H1 (cell line): ENCODE measurements around the gene JAG1. TPM values are rescaled to one million over a fixed set of nuclear protein-coding genes. Genes with fewer than 3 reads are reported as not detected.

Source experiments
- CTCF ChIA-PET: fragments of 300-600 bp; sonication (Branson Sonifier 250); formaldehyde crosslinking; loops from one replicate; lab custom pipeline; 2021; ENCODE audit not compliant: partially characterized antibody; lab: Charles Lee
- POLR2A ChIA-PET: fragments of 300-600 bp; sonication (Branson Sonifier 250); formaldehyde crosslinking; loops from one replicate; lab custom pipeline; 2021; ENCODE audit warnings: inconsistent platforms; ENCODE audit not compliant: partially characterized antibody; lab: Charles Lee
- DNase-seq, 2 experiments: peaks; one replicate each; pipeline versions ENCODE4 v3.0.0 to v3.0.0-alpha.2; 2010 to 2022; ENCODE audit warnings: low spot score in 2 of 2, low read depth in 1 of 2, mixed read lengths in 1 of 2
- FAIRE-seq: peaks from 2 replicates; lab custom pipeline; 2011; peaks lifted over from hg19 to GRCh38; lab: Jason Lieb, UNC
- H2AFZ ChIP-seq: 2 replicates; pipeline ENCODE4 v1.8.1; 2012; ENCODE audit warnings: low read length, inconsistent platforms
- H2AK5ac ChIP-seq: 2 replicates; pipeline ENCODE4 v1.6.1; 2013; ENCODE audit warnings: low read depth, low read length
- H2BK120ac ChIP-seq: replicated peaks from 2 replicates; pipeline ENCODE3; 2013; ENCODE audit warnings: low read depth, low read length, inconsistent platforms
- H2BK12ac ChIP-seq: 2 replicates; pipeline ENCODE4 v1.6.1; 2013; ENCODE audit warnings: low read depth, low read length
- H2BK15ac ChIP-seq: 2 replicates; pipeline ENCODE4 v1.6.1; 2013; ENCODE audit warnings: low read length
- H2BK20ac ChIP-seq: 2 replicates; pipeline ENCODE4 v1.6.1; 2013; ENCODE audit warnings: low read length
- H2BK5ac ChIP-seq: 2 replicates; pipeline ENCODE4 v1.6.1; 2013; ENCODE audit warnings: low read depth, low read length
- H3K14ac ChIP-seq: 2 replicates; pipeline ENCODE4 v1.6.1; 2013; ENCODE audit warnings: inconsistent platforms; ENCODE audit not compliant: insufficient read length
- H3K18ac ChIP-seq: 2 replicates; pipeline ENCODE4 v1.6.1; 2013; ENCODE audit warnings: low read length; ENCODE audit errors: extremely low read depth
- H3K23ac ChIP-seq: 2 replicates; pipeline ENCODE4 v1.6.1; 2013; ENCODE audit warnings: inconsistent platforms; ENCODE audit not compliant: insufficient read length
- H3K23me2 ChIP-seq: 2 replicates; pipeline ENCODE4 v1.6.1; 2013; ENCODE audit warnings: low read depth, low read length
- H3K27ac ChIP-seq: 2 replicates; pipeline ENCODE4 v1.6.1; 2011; ENCODE audit warnings: low read depth, low read length, inconsistent platforms
- H3K27me3 ChIP-seq, 4 experiments: replicated peaks in 1 of 4; 1 replicate in 1 of 4; 2 replicates in 3 of 4; pipeline versions ENCODE4 v1.6.1 to v1.8.1; 2011 to 2013; ENCODE audit warnings: low read length in 3 of 4, mild to moderate bottlenecking in 3 of 4, inconsistent platforms in 2 of 4, mixed read lengths in 2 of 4, moderate library complexity in 1 of 4; ENCODE audit not compliant: control insufficient read depth in 3 of 4, insufficient read depth in 3 of 4; ENCODE audit errors: extremely low read depth in 1 of 4
- H3K36me3 ChIP-seq, 4 experiments: 2 replicates each; pipeline versions ENCODE4 v1.6.1 to v1.8.1; 2011 to 2013; ENCODE audit warnings: mild to moderate bottlenecking in 4 of 4, low read length in 3 of 4, moderate library complexity in 2 of 4, control low read depth in 1 of 4, inconsistent platforms in 1 of 4; ENCODE audit not compliant: insufficient read depth in 4 of 4, control insufficient read depth in 2 of 4
- H3K4ac ChIP-seq: replicated peaks from 2 replicates; pipeline ENCODE3; 2013; ENCODE audit warnings: low read length, low read depth, mixed read lengths, inconsistent platforms; ENCODE audit not compliant: insufficient read length
- H3K4me1 ChIP-seq, 4 experiments: replicated peaks in 1 of 4; 1 replicate in 1 of 4; 2 replicates in 3 of 4; pipeline versions ENCODE4 v1.6.1 to v1.8.1; 2011 to 2013; ENCODE audit warnings: low read length in 3 of 4, inconsistent platforms in 2 of 4, mixed read lengths in 1 of 4; ENCODE audit not compliant: insufficient read depth in 4 of 4, control insufficient read depth in 3 of 4
- H3K4me2 ChIP-seq, 2 experiments: 2 replicates each; pipeline versions ENCODE4 v1.6.1 to v1.8.1; 2011 to 2013; ENCODE audit warnings: low read depth in 2 of 2, low read length in 2 of 2, control low read depth in 1 of 2, inconsistent platforms in 1 of 2, mild to moderate bottlenecking in 1 of 2; ENCODE audit not compliant: insufficient read depth in 1 of 2
- H3K4me3 ChIP-seq, 4 experiments: fragments of 200-600, 300-600 bp in 1 of 4; sonication (generic), shearing (Covaris generic), sonication (Bioruptor Twin) in 1 of 4; 2 replicates each; pipeline versions ENCODE4 v1.5.1 to v1.8.1; 2011 to 2016; ENCODE audit warnings: low read length in 4 of 4, low read depth in 3 of 4, control low read depth in 2 of 4, inconsistent platforms in 2 of 4, mild to moderate bottlenecking in 2 of 4, mixed read lengths in 1 of 4, moderate library complexity in 1 of 4; ENCODE audit not compliant: insufficient read depth in 2 of 4; ENCODE audit errors: extremely low read depth in 1 of 4
- H3K56ac ChIP-seq: replicated peaks from 2 replicates; pipeline ENCODE3; 2013; ENCODE audit warnings: low read depth, mild to moderate bottlenecking, mixed read lengths, low read length, inconsistent platforms; ENCODE audit not compliant: insufficient read length
- H3K79me1 ChIP-seq: 2 replicates; pipeline ENCODE4 v1.6.1; 2013; ENCODE audit warnings: low read depth, low read length, control low read depth
- H3K79me2 ChIP-seq, 2 experiments: 2 replicates each; pipeline versions ENCODE4 v1.6.1 to v1.8.1; 2012 to 2013; ENCODE audit warnings: low read length in 2 of 2, mild to moderate bottlenecking in 2 of 2, inconsistent platforms in 1 of 2; ENCODE audit not compliant: insufficient read depth in 2 of 2, control insufficient read depth in 1 of 2
- H3K9ac ChIP-seq, 4 experiments: replicated peaks in 1 of 4; 1 replicate in 1 of 4; 2 replicates in 3 of 4; pipeline versions ENCODE4 v1.6.1 to v1.8.1; 2011 to 2013; ENCODE audit warnings: low read depth in 3 of 4, low read length in 3 of 4, control low read depth in 2 of 4, mild to moderate bottlenecking in 2 of 4, moderate library complexity in 2 of 4, inconsistent platforms in 1 of 4; ENCODE audit errors: extremely low read depth in 1 of 4
- H3K9me3 ChIP-seq, 2 experiments: 2 replicates each; pipeline versions ENCODE4 v1.6.1 to v1.8.1; 2012 to 2013; ENCODE audit warnings: mild to moderate bottlenecking in 2 of 2, moderate library complexity in 2 of 2, control low read depth in 1 of 2, inconsistent platforms in 1 of 2, low read depth in 1 of 2, low read length in 1 of 2, mixed read lengths in 1 of 2; ENCODE audit not compliant: insufficient read depth in 2 of 2
- H4K20me1 ChIP-seq, 2 experiments: replicated peaks in 1 of 2; 2 replicates each; pipeline versions ENCODE3 to v1.8.1; 2011 to 2013; ENCODE audit warnings: inconsistent platforms in 2 of 2, low read length in 2 of 2, mild to moderate bottlenecking in 1 of 2; ENCODE audit not compliant: insufficient read depth in 2 of 2, control insufficient read depth in 1 of 2
- H4K5ac ChIP-seq: 2 replicates; pipeline ENCODE4 v1.6.1; 2013; ENCODE audit warnings: low read length, low read depth, mixed read lengths, inconsistent platforms; ENCODE audit not compliant: insufficient read length
- H4K8ac ChIP-seq: 2 replicates; pipeline ENCODE4 v1.8.0; 2013; ENCODE audit warnings: mild to moderate bottlenecking, moderate library complexity, low read length, inconsistent platforms; ENCODE audit not compliant: insufficient read depth; ENCODE audit errors: extremely low read depth
- H4K91ac ChIP-seq: replicated peaks from 2 replicates; pipeline ENCODE3; 2013; ENCODE audit warnings: low read length, mixed read lengths, inconsistent platforms; ENCODE audit not compliant: insufficient read length
- CHD2 ChIP-seq: IDR thresholded peaks from 2 replicates; pipeline ENCODE4 v1.6.1; 2012; ENCODE audit warnings: low read length, improper control_type of control experiment
- EP300 ChIP-seq, 2 experiments: IDR thresholded peaks; 1 replicate in 1 of 2; 2 replicates in 1 of 2; pipeline ENCODE4 v1.6.1; 2011 to 2012; ENCODE audit warnings: low read depth in 2 of 2, low read length in 2 of 2, mild to moderate bottlenecking in 2 of 2, borderline replicate concordance in 1 of 2, inconsistent platforms in 1 of 2, moderate library complexity in 1 of 2
- RBBP5 ChIP-seq: IDR thresholded peaks from 2 replicates; pipeline ENCODE4 v1.7.1; 2012; ENCODE audit warnings: low read depth, mild to moderate bottlenecking, inconsistent platforms, low read length, moderate library complexity, borderline replicate concordance
- WGBS, 2 experiments: shearing (Covaris generic) in 1 of 2; methylation state at CpG; one replicate each; pipeline versions ENCODE4 v1.1.6 to v1.1.7; 2013 to 2015; ENCODE audit warnings: low lambda C conversion rate in 2 of 2, mixed read lengths in 2 of 2, inconsistent platforms in 1 of 2, low coverage in 1 of 2, missing lambda C conversion rate in 1 of 2; ENCODE audit not compliant: insufficient replicate concordance in 2 of 2, insufficient coverage in 1 of 2, insufficient read length in 1 of 2; ENCODE audit errors: extremely low coverage in 1 of 2, missing lambda C conversion rate in 1 of 2; 5-methylcytosine and 5-hydroxymethylcytosine counted together
- polyA plus RNA-seq, 7 experiments: library from polyadenylated mRNA; depleted of rRNA in 3 of 7; stranded (reverse) in 5 of 7; unstranded in 2 of 7; fragments of >200 nt in 5 of 7; fragments of 200-250 nt in 2 of 7; gene quantifications; 1 replicate in 5 of 7; 2 replicates in 1 of 7; 4 replicates in 1 of 7; pipeline versions ENCODE4 v1.2.1 to v1.2.3, GENCODE V29; 2011 to 2013; ENCODE audit warnings: missing spikeins in 2 of 7, mixed read lengths in 2 of 7
- total RNA-seq: library from RNA; stranded (reverse); fragmentation: NEBNext Ultra II Directional; extraction: Animal tissue kit (Norgen Biotek cat#: 25700); gene quantifications from 2 replicates; pipeline ENCODE4 v1.2.1, GENCODE V29; 2021

The JAG1 gene
- total and polyA plus RNA-seq, 2 of the 8 experiments (the other 6 are each of a cell fraction or from before 2014, with no cell fraction given): 13.5 to 27.3 TPM

DNA sequence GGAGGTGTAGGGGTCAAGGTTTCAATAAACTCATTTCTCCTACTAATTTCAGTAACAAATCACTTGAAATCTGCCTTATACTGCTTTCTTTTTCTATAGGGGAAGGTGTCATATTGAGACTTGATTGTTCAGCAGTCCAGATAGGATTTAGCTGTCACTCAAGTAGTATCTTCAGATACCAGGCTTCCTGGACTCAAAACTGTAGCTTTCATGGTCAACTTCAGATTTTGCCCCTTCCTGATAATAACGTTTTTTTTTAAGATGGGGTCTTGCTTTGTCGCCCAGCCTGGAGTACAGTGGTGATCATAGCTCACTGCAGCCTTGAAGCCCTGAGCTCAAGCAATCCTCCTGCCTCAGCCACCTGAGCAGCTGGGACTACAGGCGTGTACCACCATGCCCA, 77.8 kb downstream of the JAG1 start:
- no peak overlapping the region for H4K91ac ChIP-seq
- no peak overlapping the region for H3K27ac ChIP-seq
- H3K79me1 ChIP-seq: no peaks in the 10 kb centered on the region
- no peaks in the 10 kb centered on the region for H3K4me1 ChIP-seq
- H3K23ac ChIP-seq: no peak overlapping the region
- ChIA-PET POLR2A (no interaction called here), CTCF (interaction anchor here (0.7 to 1.6 kb wide), 3 partner anchors 9 to 15 kb away, joined by 3 to 4 read pairs (median 3); no protein-coding TSS in a partner anchor)
- H2BK5ac ChIP-seq: no peak overlapping the region
- no peak overlapping the region for H2BK20ac ChIP-seq
- no peak overlapping the region for H2BK15ac ChIP-seq
- H2BK120ac ChIP-seq: no peak overlapping the region
- no peaks in the 10 kb centered on the region for H3K36me3 ChIP-seq
- no peaks in the 10 kb centered on the region for H3K9me3 ChIP-seq
- H4K5ac ChIP-seq: no peak overlapping the region
- H3K18ac ChIP-seq: no peak overlapping the region
- H4K20me1 ChIP-seq: no peaks in the 10 kb centered on the region
- H3K56ac ChIP-seq: no peak overlapping the region
- no peak overlapping the region for H2AFZ ChIP-seq
- no peak for FAIRE-seq
- 90% methylated on average over 3 of the region's 3 CpGs; no CpG with 5 or more reads in 1 of the 2 experiments for WGBS, 2 experiments
- H3K4me3 ChIP-seq: no peak overlapping the region
- H3K9ac ChIP-seq: no peak overlapping the region
- DNase-seq: no peak
- no peaks in the 10 kb centered on the region for H3K23me2 ChIP-seq
- TF ChIP-seq CHD2 (no peak), RBBP5 (no peak), EP300 (IDR thresholded peaks at IDR 0.05; ENCODE audit: borderline replicate concordance in 1 of 2, low read depth in 2 of 2, low read length in 2 of 2) (no peak)
- H4K8ac ChIP-seq: no peak overlapping the region
- no peaks in the 10 kb centered on the region for H3K27me3 ChIP-seq
- H3K4me2 ChIP-seq: no peak overlapping the region
- H2AK5ac ChIP-seq: no peak overlapping the region
- no peak overlapping the region for H3K4ac ChIP-seq
- no peaks in the 10 kb centered on the region for H3K79me2 ChIP-seq
- no peak overlapping the region for H2BK12ac ChIP-seq
- no peak overlapping the region for H3K14ac ChIP-seq
